OCI-LY1 (cell line): ENCODE results near the gene SLC9A8.

Experiments used
- H2AFZ ChIP-seq: fragments of 200-600 bp; sonication (generic), shearing (Covaris generic); 2 replicates; pipeline ENCODE4 v1.6.0; 2014; ENCODE audit warnings: antibody characterized with exemption, mild to moderate bottlenecking, low read length
- H3F3A ChIP-seq: fragments of 200-600 bp; sonication (generic), shearing (Covaris generic); 2 replicates; pipeline ENCODE4 v1.6.0; 2014; ENCODE audit warnings: mild to moderate bottlenecking, antibody characterized with exemption, low read length, moderate library complexity; ENCODE audit not compliant: insufficient read depth
- H3K27ac ChIP-seq: fragments of 200-600 bp; sonication (generic); 2 replicates; pipeline ENCODE4 v1.5.1; 2014; ENCODE audit warnings: low read length, mixed run types, mild to moderate bottlenecking, low read depth; ENCODE audit not compliant: poor library complexity, severe bottlenecking
- H3K27me3 ChIP-seq: fragments of 200-600 bp; sonication (generic); 2 replicates; pipeline ENCODE4 v1.6.0; 2014; ENCODE audit warnings: antibody characterized with exemption, mild to moderate bottlenecking, low read length, moderate library complexity; ENCODE audit not compliant: insufficient read depth
- H3K36me3 ChIP-seq: fragments of 200-600 bp; sonication (generic); 2 replicates; pipeline ENCODE4 v1.6.1; 2014; ENCODE audit warnings: mild to moderate bottlenecking, antibody characterized with exemption, low read length, moderate library complexity, mixed read lengths; ENCODE audit not compliant: insufficient read depth
- H3K4me1 ChIP-seq: fragments of 200-600 bp; sonication (generic); 2 replicates; pipeline ENCODE4 v1.5.1; 2014; ENCODE audit warnings: mild to moderate bottlenecking, low read length, moderate library complexity; ENCODE audit not compliant: insufficient read depth, severe bottlenecking
- H3K4me2 ChIP-seq: fragments of 200-600 bp; sonication (generic), shearing (Covaris generic); 2 replicates; pipeline ENCODE4 v1.6.1; 2014; ENCODE audit warnings: low read length
- H3K4me3 ChIP-seq: fragments of 200-600 bp; sonication (generic); 2 replicates; pipeline ENCODE4 v1.5.1; 2014; ENCODE audit warnings: low read length, low read depth, mild to moderate bottlenecking, mixed read lengths; ENCODE audit not compliant: poor library complexity, severe bottlenecking
- H3K79me2 ChIP-seq: fragments of 200-600 bp; shearing (Covaris generic); 2 replicates; pipeline ENCODE4 v1.6.1; 2016; ENCODE audit warnings: mixed run types, low read length, mixed read lengths; ENCODE audit not compliant: insufficient read depth
- H3K9ac ChIP-seq: fragments of 200-600 bp; sonication (generic), shearing (Covaris generic); 2 replicates; pipeline ENCODE4 v1.6.1; 2014; ENCODE audit warnings: mild to moderate bottlenecking, low read length, mixed read lengths
- H3K9me2 ChIP-seq: fragments of 200-600 bp; sonication (generic), shearing (Covaris generic); 2 replicates; pipeline ENCODE4 v1.6.1; 2014; ENCODE audit warnings: low read depth, mild to moderate bottlenecking, low read length, mixed read lengths
- H3K9me3 ChIP-seq: fragments of 200-600 bp; shearing (Covaris generic); 2 replicates; pipeline ENCODE4 v1.6.1; 2014; ENCODE audit warnings: low read length, mixed read lengths
- H4K20me1 ChIP-seq: fragments of 200-600 bp; sonication (generic), shearing (Covaris generic); 2 replicates; pipeline ENCODE4 v1.6.0; 2016; ENCODE audit warnings: mild to moderate bottlenecking, low read length; ENCODE audit not compliant: insufficient read depth
- EZH2 ChIP-seq: fragments of 200-600 bp; sonication (generic), shearing (Covaris generic); IDR thresholded peaks from 2 replicates; pipeline ENCODE4 v1.8.0; 2017; ENCODE audit warnings: borderline replicate concordance, mixed run types, mild to moderate bottlenecking, antibody characterized with exemption, low read length, moderate library complexity, mixed read lengths
- TF ChIP-seq, protein P1 (sequence below): fragments of 200-600 bp; sonication (generic), shearing (Covaris generic); IDR thresholded peaks from 2 replicates; pipeline ENCODE4 v1.5.1; 2017; ENCODE audit warnings: mild to moderate bottlenecking, antibody characterized with exemption, low read length, moderate library complexity, mixed read lengths

Gene SLC9A8

DNA sequence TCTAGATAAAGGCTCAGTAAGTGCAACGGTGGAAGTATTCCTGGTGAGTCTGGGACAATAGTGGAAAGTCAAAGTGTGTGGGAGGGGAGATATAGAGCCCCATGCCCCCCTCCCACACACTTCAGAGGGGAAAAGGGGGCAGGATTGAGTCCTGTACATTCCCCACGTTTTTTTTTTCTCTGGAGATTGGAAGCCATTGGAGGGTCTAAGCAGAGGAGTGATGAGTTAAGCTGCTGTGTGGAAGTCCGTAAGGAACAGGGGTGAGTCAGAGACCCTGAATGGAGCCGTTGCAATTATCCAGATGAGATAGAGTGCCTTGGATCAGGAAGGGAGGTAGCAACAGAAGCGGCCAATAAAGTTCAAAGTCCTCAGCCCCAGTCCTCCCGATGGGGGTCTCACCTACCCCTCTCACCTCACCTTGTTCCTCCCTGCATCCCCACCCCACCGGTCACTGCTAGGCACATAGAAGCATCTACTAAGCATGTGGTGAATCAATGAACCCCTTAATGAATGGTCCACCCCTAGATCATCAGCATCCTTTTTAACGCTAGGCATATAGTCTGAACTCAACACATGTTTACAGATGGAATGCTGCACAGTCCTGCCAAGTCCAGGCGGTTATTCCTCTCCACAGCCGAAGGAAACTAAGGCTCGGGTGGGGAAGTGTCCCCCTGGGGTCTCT lies 662 bp upstream of the SLC9A8 start:
- Histone ChIP-seq H2AFZ (no peak overlapping the region), H3K4me3 (peak overlapping the region; percentile 86)

DNA sequence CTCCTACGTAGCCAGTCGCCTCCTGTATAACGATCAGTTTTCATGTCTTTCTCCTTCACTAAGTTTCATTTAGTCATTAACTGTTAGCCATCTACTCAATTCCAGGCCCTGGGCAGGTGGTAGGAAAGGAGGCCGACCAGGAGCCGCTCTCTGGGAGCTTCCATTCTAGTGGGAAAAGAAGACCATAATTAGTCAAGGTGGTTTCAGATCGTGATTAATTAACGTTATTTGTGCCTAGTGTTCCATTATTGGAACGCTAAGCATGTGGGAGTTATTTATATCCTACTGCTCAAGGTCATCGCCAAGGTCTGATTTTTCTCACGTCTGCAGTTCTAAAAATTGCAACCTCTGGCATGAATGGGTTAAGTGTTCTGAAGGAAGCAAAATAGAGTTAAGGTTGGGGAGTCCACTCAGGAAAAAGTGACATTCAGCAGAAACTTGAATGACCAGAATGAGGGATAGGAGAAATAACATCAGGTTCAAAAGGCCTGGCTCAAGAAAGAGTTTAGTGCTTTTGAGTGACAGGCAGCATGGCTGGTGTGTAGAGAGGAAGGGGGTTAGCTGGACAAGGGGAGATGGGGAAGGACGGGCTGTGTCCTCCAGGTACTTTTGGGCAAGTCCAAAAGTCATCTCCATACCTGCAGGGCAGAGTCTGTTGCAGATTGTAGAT lies 812 bp downstream of the SLC9A8 start:
- Histone ChIP-seq H3K36me3 (peaks cover 36% of the 10 kb centered on the region), H3K27me3 (no peaks in the 10 kb centered on the region), H3F3A (no peaks in the 10 kb centered on the region)

More for the DNA sequence above, 662 bp upstream of the SLC9A8 start:
- no peaks in the 10 kb centered on the region for H3K27me3 ChIP-seq
- no peaks in the 10 kb centered on the region for H3K9me2 ChIP-seq
- peak overlapping the region; percentile 98 for H3K4me2 ChIP-seq
- peaks cover 6% of the 10 kb centered on the region for H3K79me2 ChIP-seq
- peaks cover 37% of the 10 kb centered on the region for H3K4me1 ChIP-seq
- TF ChIP-seq EZH2 = no peak
- TF ChIP-seq, protein P1, sequence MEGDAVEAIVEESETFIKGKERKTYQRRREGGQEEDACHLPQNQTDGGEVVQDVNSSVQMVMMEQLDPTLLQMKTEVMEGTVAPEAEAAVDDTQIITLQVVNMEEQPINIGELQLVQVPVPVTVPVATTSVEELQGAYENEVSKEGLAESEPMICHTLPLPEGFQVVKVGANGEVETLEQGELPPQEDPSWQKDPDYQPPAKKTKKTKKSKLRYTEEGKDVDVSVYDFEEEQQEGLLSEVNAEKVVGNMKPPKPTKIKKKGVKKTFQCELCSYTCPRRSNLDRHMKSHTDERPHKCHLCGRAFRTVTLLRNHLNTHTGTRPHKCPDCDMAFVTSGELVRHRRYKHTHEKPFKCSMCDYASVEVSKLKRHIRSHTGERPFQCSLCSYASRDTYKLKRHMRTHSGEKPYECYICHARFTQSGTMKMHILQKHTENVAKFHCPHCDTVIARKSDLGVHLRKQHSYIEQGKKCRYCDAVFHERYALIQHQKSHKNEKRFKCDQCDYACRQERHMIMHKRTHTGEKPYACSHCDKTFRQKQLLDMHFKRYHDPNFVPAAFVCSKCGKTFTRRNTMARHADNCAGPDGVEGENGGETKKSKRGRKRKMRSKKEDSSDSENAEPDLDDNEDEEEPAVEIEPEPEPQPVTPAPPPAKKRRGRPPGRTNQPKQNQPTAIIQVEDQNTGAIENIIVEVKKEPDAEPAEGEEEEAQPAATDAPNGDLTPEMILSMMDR = no peak
- peaks cover 21% of the 10 kb centered on the region for H3K36me3 ChIP-seq
- no peaks in the 10 kb centered on the region for H4K20me1 ChIP-seq
- peak overlapping the region; percentile 66 for H3K27ac ChIP-seq
- H3F3A ChIP-seq = no peaks in the 10 kb centered on the region
- H3K9ac ChIP-seq = peak overlapping the region; percentile 96
- no peaks in the 10 kb centered on the region for H3K9me3 ChIP-seq

DNA sequence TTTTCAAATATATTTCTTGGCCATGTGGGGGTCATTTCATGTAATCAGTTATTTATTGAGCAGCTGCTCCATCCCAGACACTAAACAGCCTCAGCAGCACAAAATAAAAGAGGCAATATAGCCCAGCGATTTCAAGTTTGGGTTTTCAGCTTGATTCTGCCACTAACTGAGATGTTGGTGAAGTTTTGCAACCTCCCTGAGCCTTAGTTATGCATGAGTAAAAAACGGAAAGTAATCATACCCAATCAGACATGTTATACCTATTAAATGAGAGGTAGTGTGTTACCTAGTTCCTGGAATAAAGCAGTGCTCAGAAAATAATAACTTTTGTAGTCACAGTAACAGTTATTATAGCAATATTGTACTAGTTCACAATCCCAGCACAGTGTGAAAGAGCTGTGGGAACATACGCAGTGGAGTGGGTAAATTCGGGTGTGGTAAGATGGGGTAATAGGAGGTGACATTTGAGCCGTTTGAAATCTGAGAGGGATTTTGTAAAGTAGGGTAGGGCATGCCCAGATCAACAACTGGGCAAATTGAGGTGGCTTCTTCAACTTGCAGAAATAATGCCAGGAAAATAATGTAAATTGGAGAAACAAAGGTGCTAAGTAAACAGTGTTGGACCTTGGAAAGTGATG lies 1.5 kb downstream of the SLC9A8 start:
- TF ChIP-seq EZH2 = no peak
- TF ChIP-seq, protein P1 = no peak

More for the DNA sequence above, 812 bp downstream of the SLC9A8 start:
- Histone ChIP-seq H4K20me1 (no peaks in the 10 kb centered on the region), H3K9me3 (no peaks in the 10 kb centered on the region), H3K79me2 (peaks cover 6% of the 10 kb centered on the region), H3K4me3 (peak overlapping the region; percentile 86), H3K4me1 (peaks cover 36% of the 10 kb centered on the region), H3K9ac (peak overlapping the region; percentile 96), H3K27ac (peak overlapping the region; percentile 85), H3K9me2 (no peaks in the 10 kb centered on the region), H3K4me2 (peak overlapping the region; percentile 98), H2AFZ (no peak overlapping the region)
- TF ChIP-seq EZH2 = no peak
- TF ChIP-seq, protein P1 = no peak

More for the DNA sequence above, 1.5 kb downstream of the SLC9A8 start:
- Histone ChIP-seq H3K4me1 (peaks cover 30% of the 10 kb centered on the region), H4K20me1 (no peaks in the 10 kb centered on the region), H3K79me2 (peaks cover 6% of the 10 kb centered on the region), H3K4me2 (peak overlapping the region; percentile 98), H3K9ac (peak overlapping the region; percentile 96), H2AFZ (no peak overlapping the region), H3K9me3 (no peaks in the 10 kb centered on the region; the same call in 1 of the 2 replicates), H3K27me3 (no peaks in the 10 kb centered on the region), H3K9me2 (no peaks in the 10 kb centered on the region), H3K4me3 (peak overlapping the region; percentile 86), H3F3A (no peaks in the 10 kb centered on the region), H3K36me3 (peaks cover 43% of the 10 kb centered on the region), H3K27ac (peak overlapping the region; percentile 85)
